DND-41 (cell line): ENCODE data around the gene TMC7.
"Not testable (repeated sequence)": the region's sequence is repeated elsewhere in the genome, so short reads cannot be mapped to it uniquely, and the experiment has no call there.

Experiments
- ATAC-seq: fragments of 200-7000 bp; cut with Tn5 transposase; 3 replicates; pipeline ENCODE4 v1.9.1; 2021; ENCODE audit warnings: low read depth; ENCODE audit not compliant: insufficient read depth
- DNase-seq: peaks from one replicate; pipeline ENCODE4 v3.0.0-alpha.2; 2020
- H2AFZ ChIP-seq: 2 replicates; pipeline ENCODE4 v1.6.0; 2012; ENCODE audit warnings: low read depth, low read length
- H3K27ac ChIP-seq: 2 replicates; pipeline ENCODE4 v1.5.1; 2012; ENCODE audit warnings: low read length, inconsistent platforms
- H3K27me3 ChIP-seq: fragments of 200-600 bp; sonication (generic); 2 replicates; pipeline ENCODE4 v1.6.0; 2012; ENCODE audit warnings: low read length, mild to moderate bottlenecking, inconsistent platforms; ENCODE audit not compliant: insufficient read depth, poor library complexity
- H3K36me3 ChIP-seq: 2 replicates; pipeline ENCODE4 v1.5.1; 2012; ENCODE audit warnings: low read length, inconsistent platforms; ENCODE audit not compliant: insufficient read depth
- H3K4me1 ChIP-seq: 2 replicates; pipeline ENCODE4 v1.5.1; 2012; ENCODE audit warnings: mild to moderate bottlenecking, low read length; ENCODE audit not compliant: insufficient read depth
- H3K4me2 ChIP-seq: 2 replicates; pipeline ENCODE4 v1.6.0; 2012; ENCODE audit warnings: mild to moderate bottlenecking, moderate library complexity, low read length, inconsistent platforms; ENCODE audit not compliant: insufficient read depth
- H3K4me3 ChIP-seq, 2 experiments: fragments of 200-600 bp in 1 of 2; shearing (Covaris generic) in 1 of 2; 2 replicates each; pipeline ENCODE4 v1.5.1; 2012 to 2016; ENCODE audit warnings: inconsistent platforms in 2 of 2, low read length in 2 of 2, mild to moderate bottlenecking in 2 of 2, low read depth in 1 of 2, moderate library complexity in 1 of 2
- H3K79me2 ChIP-seq: 2 replicates; pipeline ENCODE4 v1.6.0; 2012; ENCODE audit warnings: low read length, inconsistent platforms; ENCODE audit not compliant: insufficient read depth
- H3K9ac ChIP-seq: 2 replicates; pipeline ENCODE4 v1.6.0; 2012; ENCODE audit warnings: low read depth, mild to moderate bottlenecking, inconsistent platforms, low read length, moderate library complexity
- H3K9me3 ChIP-seq: 2 replicates; pipeline ENCODE4 v1.5.1; 2012; ENCODE audit warnings: low read length, moderate library complexity, mild to moderate bottlenecking, inconsistent platforms; ENCODE audit not compliant: insufficient read depth, severe bottlenecking
- H4K20me1 ChIP-seq: 2 replicates; pipeline ENCODE4 v1.6.0; 2012; ENCODE audit warnings: low read length; ENCODE audit not compliant: insufficient read depth
- EZH2 ChIP-seq: IDR thresholded peaks from 3 replicates; pipeline ENCODE4 v1.6.1; 2012; ENCODE audit warnings: borderline replicate concordance, low read depth, mild to moderate bottlenecking, moderate library complexity, low read length, inconsistent platforms; ENCODE audit not compliant: severe bottlenecking
- TF ChIP-seq, protein P1 (sequence below): IDR thresholded peaks from 2 replicates; pipeline ENCODE4 v1.5.1; 2012; ENCODE audit warnings: borderline replicate concordance, low read length, moderate library complexity, mild to moderate bottlenecking; ENCODE audit not compliant: poor library complexity, severe bottlenecking; ENCODE audit errors: extremely low read depth

The TMC7 gene

DNA sequence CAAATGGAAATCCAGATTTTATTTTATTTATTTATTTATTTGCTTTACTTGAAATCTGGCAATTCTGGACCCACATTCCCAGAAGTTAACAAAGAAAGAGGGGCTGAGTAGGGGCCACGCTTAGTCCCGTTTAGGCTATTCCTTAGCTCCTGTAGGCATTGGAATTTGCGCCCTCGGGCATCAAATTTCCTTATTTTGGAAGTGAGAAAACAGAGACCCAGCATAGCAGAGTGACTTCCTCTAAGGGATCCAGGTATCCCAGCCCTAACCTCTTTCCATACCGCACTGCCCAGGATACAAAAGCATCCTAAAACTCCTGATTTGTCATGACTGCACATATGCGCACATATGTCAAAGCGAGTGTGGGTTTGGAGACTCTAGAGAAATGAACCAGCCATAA is 38.5 kb upstream of the TMC7 start:
- no peak for TF ChIP-seq EZH2
- TF ChIP-seq, protein P1, sequence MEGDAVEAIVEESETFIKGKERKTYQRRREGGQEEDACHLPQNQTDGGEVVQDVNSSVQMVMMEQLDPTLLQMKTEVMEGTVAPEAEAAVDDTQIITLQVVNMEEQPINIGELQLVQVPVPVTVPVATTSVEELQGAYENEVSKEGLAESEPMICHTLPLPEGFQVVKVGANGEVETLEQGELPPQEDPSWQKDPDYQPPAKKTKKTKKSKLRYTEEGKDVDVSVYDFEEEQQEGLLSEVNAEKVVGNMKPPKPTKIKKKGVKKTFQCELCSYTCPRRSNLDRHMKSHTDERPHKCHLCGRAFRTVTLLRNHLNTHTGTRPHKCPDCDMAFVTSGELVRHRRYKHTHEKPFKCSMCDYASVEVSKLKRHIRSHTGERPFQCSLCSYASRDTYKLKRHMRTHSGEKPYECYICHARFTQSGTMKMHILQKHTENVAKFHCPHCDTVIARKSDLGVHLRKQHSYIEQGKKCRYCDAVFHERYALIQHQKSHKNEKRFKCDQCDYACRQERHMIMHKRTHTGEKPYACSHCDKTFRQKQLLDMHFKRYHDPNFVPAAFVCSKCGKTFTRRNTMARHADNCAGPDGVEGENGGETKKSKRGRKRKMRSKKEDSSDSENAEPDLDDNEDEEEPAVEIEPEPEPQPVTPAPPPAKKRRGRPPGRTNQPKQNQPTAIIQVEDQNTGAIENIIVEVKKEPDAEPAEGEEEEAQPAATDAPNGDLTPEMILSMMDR = no peak
- peaks cover 13% of the 10 kb centered on the region for H3K4me1 ChIP-seq
- H2AFZ ChIP-seq = no peak overlapping the region
- ATAC-seq (no peak), DNase-seq (no peak)
- no peak overlapping the region for H3K27ac ChIP-seq
- no peaks in the 10 kb centered on the region for H3K27me3 ChIP-seq
- H3K9me3 ChIP-seq = no peaks in the 10 kb centered on the region
- no peaks in the 10 kb centered on the region for H4K20me1 ChIP-seq
- no peak overlapping the region for H3K4me3 ChIP-seq
- H3K4me2 ChIP-seq = no peak overlapping the region
- no peak overlapping the region for H3K9ac ChIP-seq
- H3K36me3 ChIP-seq = no peaks in the 10 kb centered on the region
- H3K79me2 ChIP-seq = no peaks in the 10 kb centered on the region

DNA sequence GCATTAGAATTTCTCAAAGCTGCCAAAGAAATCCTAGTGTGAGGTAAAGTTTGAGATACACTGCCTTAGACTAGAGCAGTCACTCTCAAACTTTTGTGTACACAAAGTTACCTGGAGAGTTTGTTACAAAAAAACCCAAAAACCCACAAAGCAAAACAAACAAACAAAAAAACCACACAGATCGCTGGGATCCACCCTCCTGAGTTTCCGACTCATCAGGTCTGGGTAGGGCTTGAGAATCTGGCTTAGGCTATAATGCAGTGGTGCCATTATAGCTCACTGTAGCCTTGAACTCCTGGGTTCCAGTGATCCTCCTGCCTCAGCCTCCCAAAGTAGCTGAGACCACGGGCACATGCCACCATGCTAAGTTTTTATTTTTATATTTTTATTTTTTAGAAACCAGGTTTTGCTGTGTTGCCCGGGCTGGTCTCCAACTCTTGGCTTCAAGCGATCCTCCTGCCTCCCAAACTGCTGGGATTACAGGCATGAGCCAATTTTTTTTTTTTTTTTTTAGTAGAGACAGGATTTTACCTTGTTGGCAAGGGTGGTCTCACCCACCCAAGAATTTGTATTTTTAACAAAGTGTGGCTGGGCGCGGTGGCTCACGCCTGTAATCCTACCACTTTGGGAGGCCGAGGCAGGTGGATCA is 35.2 kb upstream of the TMC7 start:
- ATAC-seq = no peak

DNA sequence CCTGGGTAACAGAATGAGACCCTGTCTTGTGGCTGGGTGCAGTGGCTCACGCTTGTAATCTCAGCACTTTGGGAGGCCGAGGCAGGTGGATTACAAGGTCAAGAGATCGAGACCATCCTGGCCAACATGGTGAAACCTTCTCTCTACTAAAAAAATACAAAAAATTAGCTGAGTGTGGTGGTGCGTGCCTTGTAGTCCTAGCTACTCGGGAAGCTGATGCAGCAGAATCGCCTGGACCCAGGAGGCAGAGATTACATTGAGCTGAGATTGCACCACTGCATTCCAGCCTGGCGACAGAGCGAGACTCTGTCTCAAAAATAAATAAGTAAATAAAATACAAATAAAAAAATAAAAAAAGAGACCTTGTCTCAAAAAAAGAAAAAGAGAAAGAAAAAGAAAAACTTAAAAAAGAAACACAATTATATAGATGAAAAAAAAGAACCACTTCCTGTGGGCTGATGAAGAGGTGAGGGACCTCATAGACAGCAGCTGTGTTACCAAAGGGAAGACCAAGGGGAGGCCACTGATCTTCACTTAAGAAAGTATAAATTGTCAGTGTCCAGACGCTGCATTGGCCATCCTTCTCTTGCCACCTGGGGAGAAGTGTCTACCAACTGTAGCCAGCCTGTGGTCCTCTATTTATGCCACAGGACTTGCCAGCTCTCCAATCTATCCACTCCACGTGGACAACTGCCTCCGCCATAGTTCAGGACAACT is 33.1 kb upstream of the TMC7 start:
- Histone ChIP-seq H3K79me2 (no peaks in the 10 kb centered on the region), H2AFZ (no peak overlapping the region), H3K27me3 (no peaks in the 10 kb centered on the region), H3K36me3 (no peaks in the 10 kb centered on the region), H3K4me1 (peaks cover 20% of the 10 kb centered on the region), H3K9me3 (no peaks in the 10 kb centered on the region), H3K4me3 (no peak overlapping the region), H4K20me1 (no peaks in the 10 kb centered on the region), H3K27ac (no peak overlapping the region), H3K4me2 (no peak overlapping the region), H3K9ac (no peak overlapping the region)
- peak; percentile 78 for ATAC-seq
- TF ChIP-seq, protein P1 = no peak
- no peak for TF ChIP-seq EZH2
- peak; percentile 15 for DNase-seq

More for the DNA sequence above, 35.2 kb upstream of the TMC7 start:
- Histone ChIP-seq H3K36me3 (no peaks in the 10 kb centered on the region), H3K4me3 (no peak overlapping the region), H3K9me3 (no peaks in the 10 kb centered on the region), H3K4me1 (peaks cover 21% of the 10 kb centered on the region), H3K79me2 (no peaks in the 10 kb centered on the region), H3K27ac (no peak overlapping the region), H3K4me2 (no peak overlapping the region), H3K9ac (no peak overlapping the region), H2AFZ (no peak overlapping the region), H4K20me1 (no peaks in the 10 kb centered on the region), H3K27me3 (no peaks in the 10 kb centered on the region)
- DNase-seq = no peak
- TF ChIP-seq, protein P1 = no peak
- no peak for TF ChIP-seq EZH2

DNA sequence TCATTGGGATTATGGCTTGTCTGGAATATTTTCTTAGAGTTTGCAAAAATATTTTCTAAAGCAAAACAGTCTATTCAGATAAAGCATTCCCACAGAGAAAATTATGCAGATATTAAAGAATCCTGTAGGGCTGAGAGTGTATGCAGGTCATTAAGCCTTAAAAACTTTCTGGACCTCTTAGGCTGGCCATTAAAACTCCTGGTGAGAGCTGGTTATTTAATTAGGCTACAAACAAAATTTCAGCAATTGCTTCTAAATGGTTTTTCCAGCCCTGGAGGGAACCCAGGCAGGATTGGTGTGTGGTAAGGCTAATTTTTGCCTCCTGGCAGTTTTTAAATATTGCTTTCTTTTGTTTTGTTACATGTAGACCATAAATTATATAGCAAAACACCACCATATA is 30.2 kb upstream of the TMC7 start:
- no peaks in the 10 kb centered on the region for H3K27me3 ChIP-seq
- H3K9me3 ChIP-seq = no peaks in the 10 kb centered on the region
- no peak overlapping the region for H3K9ac ChIP-seq
- H3K36me3 ChIP-seq = no peaks in the 10 kb centered on the region
- H2AFZ ChIP-seq = no peak overlapping the region
- peaks cover 8% of the 10 kb centered on the region for H3K4me1 ChIP-seq
- no peaks in the 10 kb centered on the region for H3K79me2 ChIP-seq
- no peak for DNase-seq
- no peak overlapping the region for H3K4me2 ChIP-seq
- no peak overlapping the region for H3K4me3 ChIP-seq
- no peak overlapping the region for H3K27ac ChIP-seq
- TF ChIP-seq EZH2 = no peak
- TF ChIP-seq, protein P1 = no peak
- no peak for ATAC-seq
- H4K20me1 ChIP-seq = no peaks in the 10 kb centered on the region

- DNase-seq, H3K79me2 ChIP-seq, H3K36me3 ChIP-seq, H3K4me1 ChIP-seq, H3K27me3 ChIP-seq, H3K9me3 ChIP-seq, ATAC-seq, H3K4me3 ChIP-seq, H3K4me2 ChIP-seq, H2AFZ ChIP-seq, H3K27ac ChIP-seq, H3K9ac ChIP-seq, H4K20me1 ChIP-seq: not testable (repeated sequence)
These were observed 27.7 kb upstream of the TMC7 start for GRCh38 chr16:18955874-18956580.
